ENCODE results near the gene RNF208. TPM values are rescaled to one million over a fixed set of nuclear protein-coding genes. Genes with fewer than 3 reads are reported as not detected.
A peak's percentile ranks its signal among the peaks of the same experiment; 100 is the strongest.

RNF208 gene
- total RNA-seq, 4 donors from 2014 or later = 1.1 to 6.5 (median 1.5) TPM

DNA sequence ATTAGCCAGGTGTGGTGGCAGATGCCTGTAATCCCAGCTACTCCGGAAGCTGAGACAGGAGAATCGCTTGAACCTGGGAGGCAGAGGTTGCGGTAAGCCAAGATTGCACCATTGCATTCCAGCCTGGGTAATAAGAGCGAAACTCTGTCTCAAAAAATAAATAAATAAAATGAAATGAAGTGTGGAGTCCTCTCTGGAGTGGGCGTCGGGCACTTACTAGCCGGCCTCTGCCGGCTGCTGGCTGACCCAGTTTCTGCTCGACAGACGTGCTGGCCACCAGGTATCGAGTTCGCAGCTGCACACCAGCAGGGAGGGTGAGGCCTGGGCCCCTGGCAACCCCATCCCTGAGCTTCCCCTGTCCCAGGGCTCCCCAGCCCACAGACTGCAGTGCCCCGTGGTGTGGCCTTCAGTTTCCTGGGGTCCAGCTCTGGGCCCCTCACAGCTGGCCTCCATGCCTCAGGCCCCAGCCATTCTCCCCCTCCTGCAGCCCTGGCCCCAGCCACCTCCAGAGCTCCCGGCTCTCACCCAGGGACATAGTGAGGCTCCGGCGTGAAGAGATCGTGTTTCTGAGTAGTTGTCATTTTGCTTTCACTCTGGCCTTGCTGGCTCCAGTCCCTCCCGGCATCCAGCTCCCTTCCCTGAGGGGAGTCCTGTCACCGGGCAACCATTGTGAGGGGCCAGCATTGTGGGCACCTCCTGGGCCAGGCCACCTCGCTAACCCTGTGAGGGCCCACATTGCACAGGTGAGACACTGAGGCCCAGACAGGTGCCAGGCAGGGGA, 25.3 kb upstream of the RNF208 start:
- peak overlapping the region; percentile 60 to 79 (median 66) for H3K27ac ChIP-seq
- ATAC-seq (peak; percentile 64 to 75), DNase-seq (peak in 1 of 2 donors; percentile 49)
- no peaks in the 10 kb centered on the region for H3K9me3 ChIP-seq
- peaks cover 39 to 48% of the 10 kb centered on the region in 2 donors for H3K4me1 ChIP-seq
- in situ Hi-C loops (cut with MboI; ENCODE audit: low sequenced_read_pairs in 4 of 4) (no loop called here), intact Hi-C loops (cut with DNase I; ENCODE audit: low total_unique reads) (no loop called here)
- no peaks in the 10 kb centered on the region for H3K27me3 ChIP-seq
- H3K4me3 ChIP-seq = peak overlapping the region in 1 of 4 donors; percentile 13
- TF ChIP-seq, protein P1, sequence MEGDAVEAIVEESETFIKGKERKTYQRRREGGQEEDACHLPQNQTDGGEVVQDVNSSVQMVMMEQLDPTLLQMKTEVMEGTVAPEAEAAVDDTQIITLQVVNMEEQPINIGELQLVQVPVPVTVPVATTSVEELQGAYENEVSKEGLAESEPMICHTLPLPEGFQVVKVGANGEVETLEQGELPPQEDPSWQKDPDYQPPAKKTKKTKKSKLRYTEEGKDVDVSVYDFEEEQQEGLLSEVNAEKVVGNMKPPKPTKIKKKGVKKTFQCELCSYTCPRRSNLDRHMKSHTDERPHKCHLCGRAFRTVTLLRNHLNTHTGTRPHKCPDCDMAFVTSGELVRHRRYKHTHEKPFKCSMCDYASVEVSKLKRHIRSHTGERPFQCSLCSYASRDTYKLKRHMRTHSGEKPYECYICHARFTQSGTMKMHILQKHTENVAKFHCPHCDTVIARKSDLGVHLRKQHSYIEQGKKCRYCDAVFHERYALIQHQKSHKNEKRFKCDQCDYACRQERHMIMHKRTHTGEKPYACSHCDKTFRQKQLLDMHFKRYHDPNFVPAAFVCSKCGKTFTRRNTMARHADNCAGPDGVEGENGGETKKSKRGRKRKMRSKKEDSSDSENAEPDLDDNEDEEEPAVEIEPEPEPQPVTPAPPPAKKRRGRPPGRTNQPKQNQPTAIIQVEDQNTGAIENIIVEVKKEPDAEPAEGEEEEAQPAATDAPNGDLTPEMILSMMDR (IDR thresholded peaks at IDR 0.05 in 4 of 5, conservative IDR thresholded peaks at IDR 0.05 in 1 of 5) = no peak
- TF ChIP-seq POLR2A (IDR thresholded peaks at IDR 0.05) = no peak
- peaks cover 0 to 16% of the 10 kb centered on the region in 2 donors for H3K36me3 ChIP-seq

DNA sequence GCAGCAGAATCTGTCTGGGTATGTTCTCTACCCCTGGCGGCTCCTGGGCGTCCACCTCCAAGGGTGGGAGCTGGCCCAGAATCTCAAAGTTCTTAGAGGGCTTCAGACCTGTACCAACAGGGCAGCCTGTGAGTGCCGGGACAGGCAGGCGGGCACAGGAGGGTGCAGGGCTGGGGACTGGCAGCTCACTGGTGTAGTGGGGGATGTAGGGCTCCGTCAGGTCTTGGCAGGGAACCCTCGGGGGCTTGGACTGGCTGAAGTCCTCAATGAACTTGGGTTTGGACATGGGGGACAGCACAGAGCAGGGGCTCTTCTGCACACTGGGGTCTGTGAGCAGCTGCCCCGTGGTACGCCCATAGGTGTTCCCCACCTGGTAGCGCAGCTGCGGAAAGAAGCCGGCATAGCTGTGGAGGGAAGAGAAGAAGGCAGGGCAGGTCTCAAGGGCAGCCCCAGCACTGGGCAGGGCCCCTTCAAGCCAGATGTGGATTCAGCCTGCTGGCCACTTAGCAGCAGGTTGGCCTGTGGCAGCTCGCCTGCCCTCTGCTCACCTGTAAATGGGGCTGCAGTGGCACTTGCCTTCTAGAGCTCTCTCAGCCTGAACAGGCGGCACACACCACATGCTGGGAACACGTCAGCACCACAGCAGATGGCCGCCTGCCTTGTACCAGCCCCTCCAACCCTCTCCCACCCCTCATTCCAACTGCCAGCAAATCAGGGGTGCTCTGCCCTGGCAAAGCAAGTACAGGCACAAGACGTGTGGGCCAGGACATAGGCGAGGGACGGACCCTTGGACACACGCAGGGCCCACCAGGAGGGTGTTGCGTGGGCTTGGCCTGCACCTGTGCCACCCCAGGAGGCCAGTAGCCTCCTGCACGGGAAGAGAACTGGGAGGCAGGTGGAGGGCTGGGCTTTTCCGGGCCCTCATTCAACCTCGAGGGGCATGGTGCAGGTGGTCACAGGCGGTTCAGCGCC, 23.7 kb upstream of the RNF208 start:
- no peak for TF ChIP-seq POLR2A (IDR thresholded peaks at IDR 0.05)
- TF ChIP-seq, protein P1 (IDR thresholded peaks at IDR 0.05 in 4 of 5, conservative IDR thresholded peaks at IDR 0.05 in 1 of 5) = no peak

DNA sequence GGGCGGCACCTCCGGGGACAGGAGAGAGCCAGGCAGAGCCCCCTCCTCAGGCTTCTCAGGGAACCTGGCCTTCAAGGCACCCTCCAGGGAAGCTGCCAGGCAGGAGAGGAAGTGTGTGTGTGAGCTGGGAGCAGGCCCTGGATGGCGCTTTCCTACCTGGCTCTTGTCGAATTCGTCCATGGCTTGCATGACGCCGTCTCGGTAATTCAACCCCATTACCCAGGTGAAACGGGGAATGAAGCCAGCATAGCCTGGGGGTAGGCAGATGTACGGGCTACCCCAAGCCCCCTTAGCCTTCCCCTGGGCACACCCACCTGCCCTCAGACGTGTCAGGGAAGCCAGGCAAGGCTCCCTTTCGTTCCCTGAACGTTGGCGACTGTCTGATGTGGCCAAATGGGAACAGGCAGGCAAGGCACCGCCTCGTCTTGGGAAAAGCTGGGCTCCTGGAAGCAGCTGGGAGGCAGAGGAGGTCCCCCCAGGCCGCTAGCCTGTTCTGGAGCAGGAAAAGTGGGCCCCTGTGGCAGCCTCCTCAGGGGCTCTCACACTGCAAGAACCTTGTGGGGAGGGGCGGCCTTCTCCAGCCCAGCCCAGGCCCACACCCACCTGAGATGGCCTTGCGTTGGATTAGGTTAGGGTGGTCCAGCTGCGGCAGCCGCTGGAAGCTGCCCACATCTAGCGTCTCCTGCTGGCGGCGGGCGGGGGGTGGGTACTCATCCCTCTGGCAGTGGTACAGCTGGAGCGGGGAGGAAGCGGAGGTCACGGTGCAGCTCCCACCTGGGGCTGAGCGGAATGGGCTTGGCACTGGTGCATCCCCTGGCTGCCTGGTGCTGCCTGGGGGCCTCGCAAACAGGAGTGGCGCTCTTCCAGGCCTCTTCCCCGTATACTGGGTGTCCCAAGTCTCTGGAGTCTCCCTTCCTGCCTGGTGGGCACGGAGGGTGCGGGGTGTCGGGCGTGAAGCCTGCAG, 22.7 kb upstream of the RNF208 start:
- Histone ChIP-seq H3K9me3 (no peaks in the 10 kb centered on the region), H3K4me1 (peaks cover 38 to 53% of the 10 kb centered on the region in 2 donors), H3K36me3 (peaks cover 0 to 23% of the 10 kb centered on the region in 2 donors), H3K27me3 (no peaks in the 10 kb centered on the region), H3K27ac (peak overlapping the region in 2 of 4 donors; percentile 46 to 98), H3K4me3 (no peak overlapping the region)
- intact Hi-C loops (cut with DNase I; ENCODE audit: low total_unique reads) = loop anchor here (5.0 kb wide), 1 partner anchor 42 kb away; the partner anchor contains the start of gene TPRN
- no peak for DNase-seq
- ATAC-seq = no peak
- in situ Hi-C loops (cut with MboI; ENCODE audit: low sequenced_read_pairs in 4 of 4) = no loop called here
- TF ChIP-seq POLR2A (IDR thresholded peaks at IDR 0.05) = no peak
- TF ChIP-seq, protein P1 (IDR thresholded peaks at IDR 0.05 in 4 of 5, conservative IDR thresholded peaks at IDR 0.05 in 1 of 5) = no peak

More for the DNA sequence above, 23.7 kb upstream of the RNF208 start:
- no peak for ATAC-seq
- peaks cover 0 to 23% of the 10 kb centered on the region in 2 donors for H3K36me3 ChIP-seq
- DNase-seq = no peak
- no peaks in the 10 kb centered on the region for H3K27me3 ChIP-seq
- no peak overlapping the region for H3K4me3 ChIP-seq
- in situ Hi-C loops (cut with MboI; ENCODE audit: low sequenced_read_pairs in 4 of 4) = no loop called here
- H3K4me1 ChIP-seq = peaks cover 42 to 55% of the 10 kb centered on the region in 2 donors
- H3K9me3 ChIP-seq = no peaks in the 10 kb centered on the region
- no peak overlapping the region for H3K27ac ChIP-seq
- intact Hi-C loops (cut with DNase I; ENCODE audit: low total_unique reads) = no loop called here

All from gastrocnemius medialis (tissue), 4 donors.